Fibroblast of skin of left biceps (primary cell): ENCODE data around the gene ARHGEF16.
A peak's percentile ranks its signal among the peaks of the same experiment; 100 is the strongest.

Source experiments
- DNase-seq, 2 experiments: peaks; one replicate each; pipeline ENCODE4 v3.0.0-alpha.2; 2013; ENCODE audit warnings: low read depth in 2 of 2

Gene ARHGEF16

DNA sequence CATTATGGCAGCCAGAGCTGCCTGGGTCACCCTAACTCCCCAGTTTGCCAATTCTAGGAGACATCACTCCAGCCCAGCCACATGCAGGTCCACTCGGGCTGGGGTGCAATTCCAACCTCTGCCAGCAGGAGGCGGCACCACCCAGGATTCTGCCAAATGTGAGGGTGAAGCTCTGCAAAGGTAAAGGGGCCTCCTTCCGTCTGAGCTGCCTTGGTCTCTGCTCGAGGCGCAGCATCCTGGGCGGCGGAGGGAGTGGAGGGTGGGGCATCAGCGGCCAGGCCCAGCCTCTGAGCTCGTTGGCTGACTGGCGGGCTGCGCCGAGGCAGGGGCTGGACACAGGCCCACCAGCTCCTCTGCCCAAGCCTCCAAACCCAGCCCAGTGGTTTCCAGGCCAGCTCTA, 63.8 kb downstream of the ARHGEF16 start:
- no peak for DNase-seq

- no peak for DNase-seq
Observed at GRCh38 chr1:3518756-3519155, 64.3 kb downstream of the ARHGEF16 start.

- DNase-seq, result no peak
Observed at GRCh38 chr1:3519301-3519885, 64.9 kb downstream of the ARHGEF16 start.

- no peak for DNase-seq
Observed at GRCh38 chr1:3520419-3521378, 66.2 kb downstream of the ARHGEF16 start.

DNA sequence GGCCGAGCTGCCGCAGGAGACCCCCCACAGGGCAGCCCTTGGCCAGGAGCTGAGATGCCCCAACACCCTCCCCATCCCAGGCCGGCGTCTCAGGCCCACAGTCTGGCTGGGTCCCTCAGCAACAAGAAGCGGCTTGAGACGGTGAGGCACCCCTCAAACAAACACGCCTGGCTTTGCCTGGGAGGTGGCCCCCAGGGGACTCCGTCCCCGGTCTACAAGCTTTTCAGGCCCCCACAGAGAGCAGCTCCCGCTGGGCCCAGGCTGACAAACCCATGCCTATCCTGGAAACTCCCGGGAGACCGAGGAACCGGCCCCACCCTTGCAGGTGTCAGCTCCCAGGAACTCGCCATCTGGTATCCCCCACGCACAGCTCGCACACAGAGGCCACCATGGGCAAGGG, 67.0 kb downstream of the ARHGEF16 start:
- no peak for DNase-seq

GRCh38 chr1:3522112-3522511, 67.6 kb downstream of the ARHGEF16 start:
- no peak for DNase-seq

- peak; percentile 76 to 82 for DNase-seq
Observed at GRCh38 chr1:3522564-3523265, 68.2 kb downstream of the ARHGEF16 start.

- DNase-seq, result no peak
Observed at GRCh38 chr1:3523980-3524379, 69.5 kb downstream of the ARHGEF16 start.

DNA sequence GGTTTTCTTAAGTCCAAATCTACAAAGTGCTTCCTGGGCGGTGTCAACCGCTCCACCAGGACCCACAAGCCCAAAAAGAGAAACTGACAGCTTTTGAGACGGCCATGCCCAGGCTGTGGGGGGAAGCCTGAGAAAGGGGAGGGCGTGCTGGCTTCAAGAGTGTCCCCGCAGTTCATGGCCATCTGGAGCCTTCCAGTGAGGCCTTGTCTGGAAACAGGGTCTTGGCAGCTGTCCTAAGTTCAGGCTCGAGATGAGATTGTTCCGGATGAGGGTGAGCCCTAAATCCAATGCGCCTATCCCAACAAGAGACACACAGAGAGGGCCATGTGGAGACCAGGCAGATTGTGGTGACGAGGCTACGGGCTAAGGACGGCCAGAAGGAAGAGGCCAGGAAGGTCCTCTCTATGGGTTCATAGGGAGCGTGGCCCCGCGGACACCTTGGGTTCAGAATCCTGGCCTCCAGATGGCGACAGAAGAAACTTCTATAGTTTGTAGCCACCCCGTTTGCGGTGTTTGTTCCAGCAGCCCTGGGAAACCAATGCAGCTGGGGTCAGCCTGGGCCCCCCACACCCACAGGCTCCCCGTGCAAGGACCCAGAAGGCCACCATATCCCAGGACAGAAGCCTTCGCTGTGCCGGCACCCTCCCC, 70.2 kb downstream of the ARHGEF16 start:
- no peak for DNase-seq

- DNase-seq, result no peak
Observed at GRCh38 chr1:3525551-3526482, 71.4 kb downstream of the ARHGEF16 start.

- DNase-seq, result no peak
Observed at GRCh38 chr1:3527774-3528173, 73.3 kb downstream of the ARHGEF16 start.

DNA sequence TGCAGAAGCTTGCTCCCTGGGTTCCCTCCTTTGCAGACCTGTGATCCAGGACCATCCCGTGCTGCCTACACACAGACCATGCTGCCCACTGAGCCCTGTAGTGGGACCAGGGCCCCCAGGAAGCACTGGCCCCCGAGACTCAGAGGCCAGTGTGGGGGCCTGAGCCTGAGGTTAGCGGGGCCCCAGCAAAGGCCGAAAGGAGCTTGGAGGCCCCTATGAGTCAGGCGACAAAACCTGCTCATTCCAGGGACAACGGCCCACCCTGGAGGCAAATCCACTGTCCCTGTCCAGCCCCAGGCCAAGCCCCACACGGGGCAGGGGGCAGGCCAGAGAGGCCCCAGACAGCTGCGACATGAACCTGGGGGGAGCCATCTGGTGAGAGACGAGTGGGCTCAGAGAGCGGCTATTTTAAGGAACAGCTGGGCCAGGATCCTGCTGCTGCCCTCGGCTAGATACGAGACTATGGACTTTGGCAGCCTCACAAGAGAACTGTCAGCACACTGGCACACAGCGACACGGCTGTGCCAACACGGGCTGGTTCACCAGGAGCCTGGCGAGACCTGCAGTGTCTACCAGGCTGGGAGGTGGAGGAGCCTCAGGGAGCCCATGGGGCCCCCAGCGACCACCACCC, 74.7 kb downstream of the ARHGEF16 start:
- no peak for DNase-seq

DNA sequence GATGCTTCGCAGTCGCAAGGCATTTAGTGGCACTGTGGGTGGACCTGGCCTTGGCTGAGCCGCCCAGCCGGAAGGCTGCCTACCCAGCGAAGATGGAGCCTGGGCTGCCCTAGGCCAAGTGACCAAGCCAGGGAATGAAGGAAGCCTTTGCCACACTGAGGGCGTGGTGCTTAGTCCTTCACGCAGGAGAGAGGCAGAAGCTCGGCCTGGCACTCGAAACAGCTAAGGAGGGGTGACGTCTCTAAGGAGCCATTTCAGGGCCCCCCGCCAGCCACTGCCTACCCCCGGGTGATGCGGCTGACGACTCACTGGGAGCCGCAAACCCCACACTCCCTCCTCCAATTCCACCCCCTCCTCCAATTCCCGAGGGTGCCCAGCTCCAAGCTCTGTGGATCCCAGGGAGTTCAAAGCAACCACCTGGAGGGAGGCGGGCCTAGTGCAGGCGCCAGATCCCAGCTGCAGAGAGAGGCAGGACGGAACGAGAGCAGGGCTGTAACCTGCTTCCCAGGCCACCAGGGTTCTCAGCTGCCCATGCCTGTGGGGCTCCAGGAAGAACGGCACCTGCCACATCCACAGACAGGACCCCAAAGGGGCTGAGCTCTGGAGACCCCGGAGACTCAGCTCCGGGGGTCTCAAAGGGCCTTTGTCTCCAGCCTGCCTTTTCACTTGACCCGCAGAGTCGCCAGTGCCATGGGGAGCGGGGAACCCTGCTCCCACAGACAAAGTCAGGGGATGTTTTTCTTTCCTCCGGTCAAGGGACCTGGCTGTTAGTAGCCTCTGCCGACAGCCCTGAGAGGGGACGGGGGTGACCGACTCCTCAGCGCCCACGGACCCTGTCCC, 75.8 kb downstream of the ARHGEF16 start:
- no peak for DNase-seq
